ENCODE measurements around the gene SND1.

SND1 gene

GRCh38 chr7:127738859-127739258 lies 86.9 kb downstream of the SND1 start:
- ChIA-PET POLR2A (no interaction called here), CTCF (interaction anchor here (1.0 to 2.2 kb wide), 3 partner anchors 12 to 30 kb away, joined by 3 to 7 read pairs (median 4); no protein-coding TSS in a partner anchor)
- no peak for DNase-seq (ENCODE audit: extremely low spot score)
- TF ChIP-seq CTCF (IDR thresholded peaks at IDR 0.05; ENCODE audit: control extremely low read depth, extremely low read depth, low read depth, missing control alignments) = no peak

- no peak for TF ChIP-seq CTCF (IDR thresholded peaks at IDR 0.05; ENCODE audit: control extremely low read depth, extremely low read depth, low read depth, missing control alignments)
- ChIA-PET POLR2A (no interaction called here), CTCF (interaction anchor here (1.5 to 2.2 kb wide), 4 partner anchors 9 to 34 kb away, joined by 3 to 8 read pairs (median 5); no protein-coding TSS in a partner anchor)
- no peak for DNase-seq (ENCODE audit: extremely low spot score)
Measured at GRCh38 chr7:127741764-127742375, 89.9 kb downstream of the SND1 start.

GRCh38 chr7:127745445-127745844 lies 93.5 kb downstream of the SND1 start:
- TF ChIP-seq CTCF (IDR thresholded peaks at IDR 0.05; ENCODE audit: control extremely low read depth, extremely low read depth, low read depth, missing control alignments) = no peak
- POLR2A ChIA-PET = no interaction called here
- CTCF ChIA-PET = interaction anchor here (1.3 kb wide), 1 partner anchor 16 kb away, joined by 5 read pairs; no protein-coding TSS in a partner anchor
- no peak for DNase-seq (ENCODE audit: extremely low spot score)

- POLR2A ChIA-PET = no interaction called here
- no peak for TF ChIP-seq CTCF (IDR thresholded peaks at IDR 0.05; ENCODE audit: control extremely low read depth, extremely low read depth, low read depth, missing control alignments)
- CTCF ChIA-PET = interaction anchor here (1.1 to 1.2 kb wide), 3 partner anchors 10 to 43 kb away, joined by 3 to 8 read pairs (median 3); no protein-coding TSS in a partner anchor
- DNase-seq (ENCODE audit: extremely low spot score) = no peak
Measured at GRCh38 chr7:127751062-127751461, 99.1 kb downstream of the SND1 start.

GRCh38 chr7:127751490-127752448 lies 99.8 kb downstream of the SND1 start:
- CTCF ChIA-PET = interaction anchor here (1.1 to 1.2 kb wide), 4 partner anchors 11 to 44 kb away, joined by 3 to 8 read pairs (median 3); no protein-coding TSS in a partner anchor
- TF ChIP-seq CTCF (IDR thresholded peaks at IDR 0.05; ENCODE audit: control extremely low read depth, extremely low read depth, low read depth, missing control alignments) = no peak
- POLR2A ChIA-PET = no interaction called here
- DNase-seq (ENCODE audit: extremely low spot score) = no peak

- no peak for TF ChIP-seq CTCF (IDR thresholded peaks at IDR 0.05; ENCODE audit: control extremely low read depth, extremely low read depth, low read depth, missing control alignments)
- POLR2A ChIA-PET = no interaction called here
- DNase-seq (ENCODE audit: extremely low spot score) = no peak
- CTCF ChIA-PET = interaction anchor here (1.2 kb wide), 1 partner anchor 17 kb away, joined by 3 read pairs; no protein-coding TSS in a partner anchor
Measured at GRCh38 chr7:127752829-127753228, 100.8 kb downstream of the SND1 start.
